Upper lobe of left lung (tissue), 4 donors: ENCODE data around the gene CYP21A2.
"Not testable (repeated sequence)": the region's sequence is repeated elsewhere in the genome, so short reads cannot be mapped to it uniquely, and the experiment has no call there.

Source experiments
- CTCF ChIP-seq, 6 experiments: fragments of 450-650 bp in 4 of 6; fragments of 200-600 bp in 2 of 6; sonication (generic) in 2 of 6; IDR thresholded peaks; one replicate each; pipeline ENCODE4 v1.5.1; 2016 to 2019; ENCODE audit warnings: antibody characterized with exemption in 6 of 6
- EP300 ChIP-seq, 4 donors: sonication (generic); formaldehyde crosslinking; IDR thresholded peaks; one replicate each; pipeline ENCODE4 v1.5.1; 2017; ENCODE audit warnings: antibody characterized with exemption in 4 of 4, control low read depth in 2 of 4
- POLR2A ChIP-seq, 4 donors: fragments of 450-650 bp; IDR thresholded peaks; one replicate each; pipeline ENCODE4 v1.5.1; 2016 to 2017; ENCODE audit warnings: antibody characterized with exemption in 4 of 4, mild to moderate bottlenecking in 2 of 4
- POLR2AphosphoS5 ChIP-seq, 2 donors: sonication (generic); formaldehyde crosslinking; IDR thresholded peaks; one replicate each; pipeline ENCODE4 v1.5.1; 2017; ENCODE audit warnings: antibody characterized with exemption in 2 of 2

GRCh38 chr6:32041385-32041784 lies 3.2 kb downstream of the CYP21A2 start:
- not testable (repeated sequence) for TF ChIP-seq CTCF, POLR2A, POLR2AphosphoS5, EP300 (IDR thresholded peaks at IDR 0.05)
